PC-3 (cell line): ENCODE data around the gene CSRP1.
"Not testable (repeated sequence)": the region's sequence is repeated elsewhere in the genome, so short reads cannot be mapped to it uniquely, and the experiment has no call there.

Experiments used
- CTCF ChIP-seq: fragments of 300-600 bp; sonication (generic); conservative IDR thresholded peaks from 2 replicates; pipeline ENCODE4 v1.5.1; 2017; ENCODE audit warnings: antibody characterized with exemption, low read depth, mild to moderate bottlenecking, low read length
- EZH2 ChIP-seq: fragments of 300-600 bp; sonication (generic); IDR thresholded peaks from one replicate; pipeline ENCODE4 v1.6.1; 2017; ENCODE audit warnings: antibody characterized with exemption, mild to moderate bottlenecking, low read length; ENCODE audit not compliant: unreplicated experiment
- EZH2phosphoT487 ChIP-seq: fragments of 300-600 bp; sonication (generic); IDR thresholded peaks from 2 replicates; pipeline ENCODE4 v1.6.1; 2018; ENCODE audit warnings: mild to moderate bottlenecking, antibody characterized with exemption, low read length, borderline replicate concordance

DNA sequence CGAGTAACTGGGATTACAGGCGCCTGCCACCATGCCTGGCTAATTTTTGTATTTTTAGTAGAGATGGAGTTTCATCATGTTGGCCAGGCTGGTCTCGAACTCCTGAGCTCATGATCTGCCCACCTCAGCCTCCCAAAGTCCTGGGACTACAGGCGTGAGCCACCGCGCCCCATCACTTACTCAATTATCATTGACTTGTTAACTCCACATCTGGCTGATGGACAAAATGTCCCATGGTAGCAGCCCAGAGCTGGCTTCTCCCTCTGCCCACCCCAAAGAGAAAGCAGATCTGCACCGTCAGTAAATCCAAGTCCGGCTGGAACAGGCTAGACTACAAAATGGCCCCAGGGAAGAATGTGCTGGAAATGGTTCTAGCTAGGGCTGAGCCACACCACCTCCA lies 34.6 kb downstream of the CSRP1 start:
- TF ChIP-seq CTCF, EZH2phosphoT487, EZH2: not testable (repeated sequence)
